K562 (cell line): ENCODE results near the gene FMC1. TPM values are rescaled to one million over a fixed set of nuclear protein-coding genes. Genes with fewer than 3 reads are reported as not detected.

ENCODE experiments used
- ARID4B ChIP-seq: sonication (generic); formaldehyde crosslinking; IDR thresholded peaks from 2 replicates; pipeline ENCODE4 v1.8.0; 2022; ENCODE audit warnings: mild to moderate bottlenecking, missing genetic modification reagents
- BMI1 ChIP-seq: fragments of 150-350 bp; IDR thresholded peaks from 2 replicates; pipeline ENCODE4 v1.6.1; 2014; ENCODE audit warnings: low read length
- FOXP1 ChIP-seq: sonication (generic); formaldehyde crosslinking; IDR thresholded peaks from 2 replicates; pipeline ENCODE4 v1.8.0; 2022; ENCODE audit warnings: mild to moderate bottlenecking, missing genetic modification reagents
- KLF16 ChIP-seq: IDR thresholded peaks from 2 replicates; pipeline ENCODE4 v1.6.1; 2016; ENCODE audit warnings: antibody characterized with exemption
- L3MBTL2 ChIP-seq: fragments of 450-650 bp; IDR thresholded peaks from 2 replicates; pipeline ENCODE4 v1.6.1; 2016; ENCODE audit warnings: mild to moderate bottlenecking, moderate library complexity
- MCM2 ChIP-seq: fragments of 450-650 bp; IDR thresholded peaks from 2 replicates; pipeline ENCODE4 v1.6.1; 2017; ENCODE audit warnings: low read depth, mild to moderate bottlenecking
- NFE2 ChIP-seq: IDR thresholded peaks from 2 replicates; pipeline ENCODE4 v1.6.1; 2014; ENCODE audit warnings: antibody characterized with exemption, low read depth
- PHF8 ChIP-seq: fragments of 200-600 bp; sonication (generic); IDR thresholded peaks from 2 replicates; pipeline ENCODE4 v1.6.1; 2012; ENCODE audit warnings: mixed run types, mild to moderate bottlenecking, inconsistent platforms, low read length, moderate library complexity, borderline replicate concordance
- POU5F1 ChIP-seq: fragments of 150-350 bp; IDR thresholded peaks from 2 replicates; pipeline ENCODE4 v1.6.1; 2014; ENCODE audit warnings: borderline replicate concordance, low read length, low read depth, mild to moderate bottlenecking; ENCODE audit not compliant: partially characterized antibody
- TCF3 ChIP-seq: sonication (generic); formaldehyde crosslinking; IDR thresholded peaks from 2 replicates; pipeline ENCODE4 v1.4.0; 2020; ENCODE audit warnings: mild to moderate bottlenecking, missing genetic modification reagents
- ZNF121 ChIP-seq: sonication (generic); formaldehyde crosslinking; conservative IDR thresholded peaks from 2 replicates; pipeline ENCODE4 v1.8.0; 2022; ENCODE audit warnings: missing genetic modification reagents
- ZNF780A ChIP-seq: fragments of 250-450 bp; sonication (Bioruptor Pico); IDR thresholded peaks from 2 replicates; pipeline ENCODE4 v1.5.0; 2021; ENCODE audit warnings: mild to moderate bottlenecking
- polyA plus RNA-seq, 8 experiments: library from polyadenylated mRNA; depleted of rRNA in 4 of 8; stranded (reverse) in 5 of 8; unstranded in 3 of 8; fragments of >200 nt; fragmentation: Nextera tagmentation in 2 of 8; fragmentation: Illumina TruSeq in 1 of 8; extraction: Ambion mirVana in 2 of 8; extraction: Trizol in 1 of 8; gene quantifications; 2 replicates each; pipeline versions ENCODE4 v1.2.1 to v1.2.3, GENCODE V29; 2011 to 2014; ENCODE audit warnings: inconsistent platforms in 1 of 8, missing spikeins in 1 of 8
- total RNA-seq, 7 experiments: library from RNA; depleted of rRNA in 6 of 7; stranded (reverse); fragments of >200 nt in 6 of 7; fragmentation: Illumina TruSeq in 2 of 7; extraction: Trizol in 2 of 7; gene quantifications; 2 replicates each; pipeline versions ENCODE4 v1.2.1 to v1.2.3, GENCODE V29; 2011 to 2021; ENCODE audit warnings: low replicate concordance in 1 of 7
- TF ChIP-seq, protein P1 (sequence below): fragments of 450-650 bp; IDR thresholded peaks from 2 replicates; pipeline ENCODE4 v1.6.1; 2018; ENCODE audit warnings: mild to moderate bottlenecking, low read depth; ENCODE audit not compliant: partially characterized antibody
- TF ChIP-seq, protein P2 (sequence below): fragments of 200-400 bp; formaldehyde crosslinking; IDR thresholded peaks from 2 replicates; pipeline ENCODE4 v1.6.1; 2017; ENCODE audit warnings: mild to moderate bottlenecking, low read depth, low read length, moderate library complexity
- TF ChIP-seq, protein P3 (sequence below), 2 experiments: fragments of 150-350 bp in 1 of 2; IDR thresholded peaks; 2 replicates each; pipeline ENCODE4 v1.6.1; 2012 to 2016; ENCODE audit warnings: low read depth in 2 of 2, low read length in 2 of 2, mild to moderate bottlenecking in 1 of 2, moderate library complexity in 1 of 2

Gene FMC1
- total and polyA plus RNA-seq, 9 of the 15 experiments (the other 6 are each of a cell fraction or from before 2014, with no cell fraction given) = 14.0 to 116 (median 29.0) TPM

- TF ChIP-seq MCM2 (no peak), TCF3 (no peak), PHF8 (no peak), NFE2 (no peak), BMI1 (no peak), ZNF780A (CRISPR knock-in tag) (no peak), POU5F1 (no peak), L3MBTL2 (0 out of 2 replicates have a peak, but pooled peaks have one; percentile 44), ZNF121 (CRISPR knock-in tag) (no peak), KLF16 (no peak), FOXP1 (CRISPR knock-in tag) (no peak), ARID4B (CRISPR knock-in tag) (no peak)
- TF ChIP-seq, protein P1, sequence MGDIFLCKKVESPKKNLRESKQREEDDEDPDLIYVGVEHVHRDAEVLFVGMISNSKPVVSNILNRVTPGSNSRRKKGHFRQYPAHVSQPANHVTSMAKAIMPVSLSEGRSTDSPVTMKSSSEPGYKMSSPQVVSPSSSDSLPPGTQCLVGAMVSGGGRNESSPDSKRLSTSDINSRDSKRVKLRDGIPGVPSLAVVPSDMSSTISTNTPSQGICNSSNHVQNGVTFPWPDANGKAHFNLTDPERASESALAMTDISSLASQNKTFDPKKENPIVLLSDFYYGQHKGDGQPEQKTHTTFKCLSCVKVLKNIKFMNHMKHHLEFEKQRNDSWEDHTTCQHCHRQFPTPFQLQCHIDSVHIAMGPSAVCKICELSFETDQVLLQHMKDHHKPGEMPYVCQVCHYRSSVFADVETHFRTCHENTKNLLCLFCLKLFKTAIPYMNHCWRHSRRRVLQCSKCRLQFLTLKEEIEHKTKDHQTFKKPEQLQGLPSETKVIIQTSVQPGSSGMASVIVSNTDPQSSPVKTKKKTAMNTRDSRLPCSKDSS = no peak
- TF ChIP-seq, protein P2, sequence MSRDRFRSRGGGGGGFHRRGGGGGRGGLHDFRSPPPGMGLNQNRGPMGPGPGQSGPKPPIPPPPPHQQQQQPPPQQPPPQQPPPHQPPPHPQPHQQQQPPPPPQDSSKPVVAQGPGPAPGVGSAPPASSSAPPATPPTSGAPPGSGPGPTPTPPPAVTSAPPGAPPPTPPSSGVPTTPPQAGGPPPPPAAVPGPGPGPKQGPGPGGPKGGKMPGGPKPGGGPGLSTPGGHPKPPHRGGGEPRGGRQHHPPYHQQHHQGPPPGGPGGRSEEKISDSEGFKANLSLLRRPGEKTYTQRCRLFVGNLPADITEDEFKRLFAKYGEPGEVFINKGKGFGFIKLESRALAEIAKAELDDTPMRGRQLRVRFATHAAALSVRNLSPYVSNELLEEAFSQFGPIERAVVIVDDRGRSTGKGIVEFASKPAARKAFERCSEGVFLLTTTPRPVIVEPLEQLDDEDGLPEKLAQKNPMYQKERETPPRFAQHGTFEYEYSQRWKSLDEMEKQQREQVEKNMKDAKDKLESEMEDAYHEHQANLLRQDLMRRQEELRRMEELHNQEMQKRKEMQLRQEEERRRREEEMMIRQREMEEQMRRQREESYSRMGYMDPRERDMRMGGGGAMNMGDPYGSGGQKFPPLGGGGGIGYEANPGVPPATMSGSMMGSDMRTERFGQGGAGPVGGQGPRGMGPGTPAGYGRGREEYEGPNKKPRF = no peak
- TF ChIP-seq, protein P3, sequence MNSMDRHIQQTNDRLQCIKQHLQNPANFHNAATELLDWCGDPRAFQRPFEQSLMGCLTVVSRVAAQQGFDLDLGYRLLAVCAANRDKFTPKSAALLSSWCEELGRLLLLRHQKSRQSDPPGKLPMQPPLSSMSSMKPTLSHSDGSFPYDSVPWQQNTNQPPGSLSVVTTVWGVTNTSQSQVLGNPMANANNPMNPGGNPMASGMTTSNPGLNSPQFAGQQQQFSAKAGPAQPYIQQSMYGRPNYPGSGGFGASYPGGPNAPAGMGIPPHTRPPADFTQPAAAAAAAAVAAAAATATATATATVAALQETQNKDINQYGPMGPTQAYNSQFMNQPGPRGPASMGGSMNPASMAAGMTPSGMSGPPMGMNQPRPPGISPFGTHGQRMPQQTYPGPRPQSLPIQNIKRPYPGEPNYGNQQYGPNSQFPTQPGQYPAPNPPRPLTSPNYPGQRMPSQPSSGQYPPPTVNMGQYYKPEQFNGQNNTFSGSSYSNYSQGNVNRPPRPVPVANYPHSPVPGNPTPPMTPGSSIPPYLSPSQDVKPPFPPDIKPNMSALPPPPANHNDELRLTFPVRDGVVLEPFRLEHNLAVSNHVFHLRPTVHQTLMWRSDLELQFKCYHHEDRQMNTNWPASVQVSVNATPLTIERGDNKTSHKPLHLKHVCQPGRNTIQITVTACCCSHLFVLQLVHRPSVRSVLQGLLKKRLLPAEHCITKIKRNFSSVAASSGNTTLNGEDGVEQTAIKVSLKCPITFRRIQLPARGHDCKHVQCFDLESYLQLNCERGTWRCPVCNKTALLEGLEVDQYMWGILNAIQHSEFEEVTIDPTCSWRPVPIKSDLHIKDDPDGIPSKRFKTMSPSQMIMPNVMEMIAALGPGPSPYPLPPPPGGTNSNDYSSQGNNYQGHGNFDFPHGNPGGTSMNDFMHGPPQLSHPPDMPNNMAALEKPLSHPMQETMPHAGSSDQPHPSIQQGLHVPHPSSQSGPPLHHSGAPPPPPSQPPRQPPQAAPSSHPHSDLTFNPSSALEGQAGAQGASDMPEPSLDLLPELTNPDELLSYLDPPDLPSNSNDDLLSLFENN (IDR thresholded peaks at IDR 0.05; ENCODE audit: low read depth in 2 of 2, low read length in 2 of 2) = no peak
Observed at GRCh38 chr7:139330333-139331030, 10.7 kb upstream of the FMC1 start (continued).
